Fibroblast of lung (primary cell): ENCODE data around the gene PTGDS.

Source experiments
- EZH2 ChIP-seq: IDR thresholded peaks from 2 replicates; pipeline ENCODE4 v1.5.1; 2012; ENCODE audit warnings: low read length, control low read depth, mild to moderate bottlenecking; ENCODE audit errors: missing control alignments
- TF ChIP-seq, protein P1 (sequence below), 2 donors: IDR thresholded peaks in 1 of 2; conservative IDR thresholded peaks in 1 of 2; 1 replicate in 1 of 2; 2 replicates in 1 of 2; pipeline ENCODE4 v1.5.1; 2011 to 2012; ENCODE audit warnings: low read length in 2 of 2, control low read depth in 1 of 2, inconsistent platforms in 1 of 2, low read depth in 1 of 2, mild to moderate bottlenecking in 1 of 2

DNA sequence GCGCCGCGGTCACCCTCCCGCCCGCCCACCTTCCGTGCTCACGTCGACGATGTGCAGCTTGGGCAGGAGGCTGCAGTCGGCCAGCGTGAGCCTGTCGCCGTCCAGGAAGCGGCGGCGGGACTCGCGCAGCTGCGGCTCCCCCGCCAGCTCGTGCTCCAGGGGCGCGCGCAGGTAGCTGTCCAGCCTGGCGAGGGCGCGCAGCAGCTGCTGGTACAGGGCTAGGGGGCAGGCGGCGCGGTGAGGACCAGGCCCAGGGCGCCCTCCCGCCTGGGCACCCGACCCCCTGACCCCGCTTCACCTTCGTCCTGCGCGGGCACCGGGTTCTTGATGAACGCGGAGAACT lies 17.6 kb downstream of the PTGDS start:
- TF ChIP-seq, protein P1, sequence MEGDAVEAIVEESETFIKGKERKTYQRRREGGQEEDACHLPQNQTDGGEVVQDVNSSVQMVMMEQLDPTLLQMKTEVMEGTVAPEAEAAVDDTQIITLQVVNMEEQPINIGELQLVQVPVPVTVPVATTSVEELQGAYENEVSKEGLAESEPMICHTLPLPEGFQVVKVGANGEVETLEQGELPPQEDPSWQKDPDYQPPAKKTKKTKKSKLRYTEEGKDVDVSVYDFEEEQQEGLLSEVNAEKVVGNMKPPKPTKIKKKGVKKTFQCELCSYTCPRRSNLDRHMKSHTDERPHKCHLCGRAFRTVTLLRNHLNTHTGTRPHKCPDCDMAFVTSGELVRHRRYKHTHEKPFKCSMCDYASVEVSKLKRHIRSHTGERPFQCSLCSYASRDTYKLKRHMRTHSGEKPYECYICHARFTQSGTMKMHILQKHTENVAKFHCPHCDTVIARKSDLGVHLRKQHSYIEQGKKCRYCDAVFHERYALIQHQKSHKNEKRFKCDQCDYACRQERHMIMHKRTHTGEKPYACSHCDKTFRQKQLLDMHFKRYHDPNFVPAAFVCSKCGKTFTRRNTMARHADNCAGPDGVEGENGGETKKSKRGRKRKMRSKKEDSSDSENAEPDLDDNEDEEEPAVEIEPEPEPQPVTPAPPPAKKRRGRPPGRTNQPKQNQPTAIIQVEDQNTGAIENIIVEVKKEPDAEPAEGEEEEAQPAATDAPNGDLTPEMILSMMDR (conservative IDR thresholded peaks at IDR 0.05 in 1 of 2, IDR thresholded peaks at IDR 0.05 in 1 of 2; ENCODE audit: low read depth in 1 of 2, low read length in 2 of 2), result no peak
- no peak for TF ChIP-seq EZH2
